Measurements from ENCODE around the gene MYRIP. TPM values are rescaled to one million over a fixed set of nuclear protein-coding genes. Genes with fewer than 3 reads are reported as not detected.

MYRIP gene
- total and polyA plus RNA-seq, 8 donors, result 1.4 to 11.2 (median 7.8) TPM

DNA sequence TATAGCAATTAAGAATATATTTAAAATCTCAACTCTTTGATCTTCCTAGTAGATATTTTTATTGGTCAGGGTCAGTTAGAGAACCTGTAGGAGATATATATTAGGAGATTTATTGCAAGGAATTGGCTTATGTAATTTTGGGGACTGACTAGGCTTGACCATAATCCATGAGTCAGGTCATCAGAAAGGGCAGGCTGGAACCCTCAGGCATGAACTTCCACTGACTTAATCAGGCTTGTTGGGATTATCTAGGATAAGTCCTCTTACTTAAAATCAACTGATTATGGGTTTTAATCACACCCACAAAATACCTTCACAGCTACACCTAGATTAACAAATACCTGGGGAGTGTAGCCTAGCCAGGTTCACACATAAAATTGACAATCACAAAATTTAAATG, 156.1 kb downstream of the MYRIP start:
- Histone ChIP-seq H3K4me1 (peaks cover 0 to 6% (median 2%) of the 10 kb centered on the region in 3 donors), H3K27me3 (no peaks in the 10 kb centered on the region), H3K4me3 (no peak overlapping the region), H3K27ac (no peak overlapping the region), H3K36me3 (no peaks in the 10 kb centered on the region), H3K9me3 (no peaks in the 10 kb centered on the region)
- intact Hi-C loops (cut with DNase I), result no loop called here
- TF ChIP-seq, protein P1, sequence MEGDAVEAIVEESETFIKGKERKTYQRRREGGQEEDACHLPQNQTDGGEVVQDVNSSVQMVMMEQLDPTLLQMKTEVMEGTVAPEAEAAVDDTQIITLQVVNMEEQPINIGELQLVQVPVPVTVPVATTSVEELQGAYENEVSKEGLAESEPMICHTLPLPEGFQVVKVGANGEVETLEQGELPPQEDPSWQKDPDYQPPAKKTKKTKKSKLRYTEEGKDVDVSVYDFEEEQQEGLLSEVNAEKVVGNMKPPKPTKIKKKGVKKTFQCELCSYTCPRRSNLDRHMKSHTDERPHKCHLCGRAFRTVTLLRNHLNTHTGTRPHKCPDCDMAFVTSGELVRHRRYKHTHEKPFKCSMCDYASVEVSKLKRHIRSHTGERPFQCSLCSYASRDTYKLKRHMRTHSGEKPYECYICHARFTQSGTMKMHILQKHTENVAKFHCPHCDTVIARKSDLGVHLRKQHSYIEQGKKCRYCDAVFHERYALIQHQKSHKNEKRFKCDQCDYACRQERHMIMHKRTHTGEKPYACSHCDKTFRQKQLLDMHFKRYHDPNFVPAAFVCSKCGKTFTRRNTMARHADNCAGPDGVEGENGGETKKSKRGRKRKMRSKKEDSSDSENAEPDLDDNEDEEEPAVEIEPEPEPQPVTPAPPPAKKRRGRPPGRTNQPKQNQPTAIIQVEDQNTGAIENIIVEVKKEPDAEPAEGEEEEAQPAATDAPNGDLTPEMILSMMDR (IDR thresholded peaks at IDR 0.05), result no peak
- ATAC-seq, result no peak
- FAIRE-seq, result no peak
- no peak for DNase-seq

DNA sequence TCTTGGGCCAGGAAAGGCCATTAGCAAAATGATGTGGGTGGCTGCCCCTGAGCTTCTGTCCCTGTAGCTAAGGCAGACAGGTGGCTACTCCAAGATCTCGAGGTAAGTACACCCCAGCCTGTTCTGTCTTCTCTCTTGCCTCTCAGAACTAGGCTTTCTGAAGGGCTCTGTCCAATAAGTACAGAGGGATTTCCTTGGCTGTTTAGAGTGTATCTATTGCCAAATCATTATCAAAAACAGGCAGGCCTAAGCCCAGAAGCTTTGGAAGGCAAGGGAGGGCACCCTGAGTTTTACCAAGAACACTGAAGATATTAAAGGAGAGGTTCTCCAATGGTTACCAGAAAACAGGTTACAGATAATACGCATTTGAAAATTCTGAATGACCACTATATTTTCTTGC, 156.6 kb downstream of the MYRIP start:
- intact Hi-C loops (cut with DNase I), result no loop called here
- Histone ChIP-seq H3K4me1 (peaks cover 0 to 5% (median 0%) of the 10 kb centered on the region in 3 donors), H3K27ac (no peak overlapping the region), H3K36me3 (no peaks in the 10 kb centered on the region), H3K9me3 (no peaks in the 10 kb centered on the region), H3K27me3 (no peaks in the 10 kb centered on the region), H3K4me3 (no peak overlapping the region)
- 46 to 49% methylated on average over 2 of the region's 2 CpGs for WGBS, 2 donors
- FAIRE-seq (no peak), DNase-seq (no peak), ATAC-seq (peak in 2 of 4 donors; percentile 42 to 58)
- TF ChIP-seq, protein P1 (IDR thresholded peaks at IDR 0.05), result no peak

DNA sequence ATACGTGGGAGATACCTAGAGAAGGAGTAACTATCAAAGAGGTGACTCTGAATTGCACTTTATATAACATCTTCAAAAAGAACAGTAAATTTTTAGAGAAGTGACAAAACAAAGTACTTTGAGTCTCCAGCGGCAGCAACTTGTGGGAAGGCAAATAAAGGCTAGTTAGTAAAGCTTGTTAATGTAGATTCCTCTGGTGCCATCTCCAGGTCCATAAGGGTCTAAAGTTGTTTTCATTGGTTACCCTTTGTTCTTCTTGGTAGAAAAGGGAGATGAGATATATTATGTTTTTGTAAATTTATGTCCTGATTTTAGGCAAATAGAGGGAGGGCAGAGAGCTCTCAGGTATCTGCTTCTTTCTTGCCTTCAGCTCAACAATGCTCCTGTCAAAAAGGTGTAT, 161.6 kb downstream of the MYRIP start:
- intact Hi-C loops (cut with DNase I), result no loop called here
- no peaks in the 10 kb centered on the region for H3K27me3 ChIP-seq
- H3K4me3 ChIP-seq, result no peak overlapping the region
- H3K36me3 ChIP-seq, result no peaks in the 10 kb centered on the region
- no peak for FAIRE-seq
- peak; percentile 40 to 75 (median 60) for ATAC-seq
- DNase-seq, result no peak
- no peaks in the 10 kb centered on the region for H3K9me3 ChIP-seq
- no peak overlapping the region for H3K27ac ChIP-seq
- WGBS, 2 donors, result 46 to 51% methylated on average over 2 of the region's 2 CpGs
- TF ChIP-seq, protein P1 (IDR thresholded peaks at IDR 0.05), result no peak
- peaks cover 0 to 17% (median 15%) of the 10 kb centered on the region in 3 donors for H3K4me1 ChIP-seq

DNA sequence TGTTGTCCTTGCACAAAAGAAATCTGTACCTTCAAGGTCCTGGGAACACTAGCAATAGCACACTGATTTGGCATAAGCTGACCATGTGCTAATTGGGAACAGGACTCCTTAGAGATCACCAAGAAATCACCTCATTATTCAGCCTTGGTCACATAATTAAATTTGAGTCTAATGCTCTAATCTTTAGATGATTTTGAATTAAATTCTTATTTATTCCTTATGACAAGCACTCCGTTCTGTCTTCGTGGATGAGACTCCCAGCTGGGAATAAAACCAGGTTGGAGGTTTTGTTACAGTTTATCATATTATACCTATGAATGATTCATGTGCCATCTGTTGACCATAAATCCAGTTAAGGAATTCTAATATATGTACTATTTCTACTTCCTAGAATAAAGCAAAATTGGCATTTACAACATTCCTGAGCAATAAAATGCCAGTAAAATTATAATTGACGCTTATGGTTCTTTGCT, 162.2 kb downstream of the MYRIP start:
- Histone ChIP-seq H3K9me3 (no peaks in the 10 kb centered on the region), H3K27ac (no peak overlapping the region), H3K36me3 (no peaks in the 10 kb centered on the region), H3K4me1 (peaks cover 0 to 17% (median 15%) of the 10 kb centered on the region in 3 donors), H3K27me3 (no peaks in the 10 kb centered on the region), H3K4me3 (no peak overlapping the region)
- WGBS, 2 donors, result 49 to 50% methylated on average over 3 of the region's 3 CpGs
- TF ChIP-seq, protein P1 (IDR thresholded peaks at IDR 0.05), result no peak
- intact Hi-C loops (cut with DNase I), result no loop called here
- DNase-seq (no peak), FAIRE-seq (no peak), ATAC-seq (peak; percentile 35 to 82 (median 64))

DNA sequence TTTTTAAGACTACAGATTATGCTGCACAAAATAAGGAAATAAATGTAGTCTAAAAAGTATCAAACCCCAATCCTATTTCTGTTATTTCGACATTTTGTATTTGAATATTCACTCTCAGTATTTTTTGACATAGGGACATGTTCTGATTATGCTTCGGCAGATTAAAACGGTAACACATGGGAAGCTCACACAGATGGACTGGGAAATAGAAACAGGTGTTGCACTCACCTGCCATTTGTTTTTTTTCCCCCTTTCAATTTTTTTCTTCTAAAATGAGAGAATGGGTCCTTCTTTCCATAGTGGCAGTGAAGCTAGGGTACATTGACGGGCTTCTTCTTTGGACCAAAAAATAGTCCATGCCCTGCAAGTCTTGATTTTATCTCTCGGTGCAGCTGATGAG, 163.1 kb downstream of the MYRIP start:
- H3K4me1 ChIP-seq, result peaks cover 0 to 17% (median 15%) of the 10 kb centered on the region in 3 donors
- no peaks in the 10 kb centered on the region for H3K9me3 ChIP-seq
- TF ChIP-seq, protein P1 (IDR thresholded peaks at IDR 0.05), result no peak
- H3K27me3 ChIP-seq, result no peaks in the 10 kb centered on the region
- ATAC-seq (peak; percentile 69 to 86 (median 76)), DNase-seq (no peak), FAIRE-seq (no peak)
- no peak overlapping the region for H3K4me3 ChIP-seq
- no peaks in the 10 kb centered on the region for H3K36me3 ChIP-seq
- peak overlapping the region in 1 of 4 donors; percentile 22 for H3K27ac ChIP-seq
- 40 to 54% methylated on average over 5 of the region's 5 CpGs for WGBS, 2 donors
- intact Hi-C loops (cut with DNase I), result no loop called here

Measured in pancreas (tissue), 10 donors.